ENCODE data around the gene DNAJC15.

The DNAJC15 gene

GRCh38 chr13:43129066-43129465, 105.7 kb downstream of the DNAJC15 start:
- DNase-seq, result no peak

- no peak for DNase-seq
Observed at GRCh38 chr13:43129511-43130110, 106.2 kb downstream of the DNAJC15 start.

- DNase-seq, result peak; percentile 11
Observed at GRCh38 chr13:43132257-43132656, 108.9 kb downstream of the DNAJC15 start.

GRCh38 chr13:43132911-43133310, 109.5 kb downstream of the DNAJC15 start:
- DNase-seq, result no peak

- DNase-seq, result no peak
Observed at GRCh38 chr13:43133792-43134191, 110.4 kb downstream of the DNAJC15 start.

- no peak for DNase-seq
Observed at GRCh38 chr13:43134868-43135267, 111.5 kb downstream of the DNAJC15 start.

- DNase-seq, result no peak
Observed at GRCh38 chr13:43135516-43135915, 112.1 kb downstream of the DNAJC15 start.

- no peak for DNase-seq
Observed at GRCh38 chr13:43136920-43137575, 113.7 kb downstream of the DNAJC15 start.

- DNase-seq, result no peak
Observed at GRCh38 chr13:43139211-43139610, 115.8 kb downstream of the DNAJC15 start.

GRCh38 chr13:43139921-43140320, 116.5 kb downstream of the DNAJC15 start:
- DNase-seq, result no peak

- DNase-seq, result no peak
Observed at GRCh38 chr13:43140985-43141384, 117.6 kb downstream of the DNAJC15 start.

- no peak for DNase-seq
Observed at GRCh38 chr13:43141685-43142084, 118.3 kb downstream of the DNAJC15 start.

- DNase-seq, result no peak
Observed at GRCh38 chr13:43143591-43143990, 120.2 kb downstream of the DNAJC15 start.

- DNase-seq, result no peak
Observed at GRCh38 chr13:43145534-43146196, 122.3 kb downstream of the DNAJC15 start.

- no peak for DNase-seq
Observed at GRCh38 chr13:43146400-43146799, 123.0 kb downstream of the DNAJC15 start.

- no peak for DNase-seq
Observed at GRCh38 chr13:43150369-43151207, 127.2 kb downstream of the DNAJC15 start.

GRCh38 chr13:43153436-43154090, 130.2 kb downstream of the DNAJC15 start:
- DNase-seq, result no peak

- DNase-seq, result no peak
Observed at GRCh38 chr13:43154156-43154651, 130.8 kb downstream of the DNAJC15 start.

GRCh38 chr13:43154839-43155238, 131.5 kb downstream of the DNAJC15 start:
- DNase-seq, result no peak

- no peak for DNase-seq
Observed at GRCh38 chr13:43156916-43157315, 133.5 kb downstream of the DNAJC15 start.

- no peak for DNase-seq
Observed at GRCh38 chr13:43157796-43158195, 134.4 kb downstream of the DNAJC15 start.

- DNase-seq, result no peak
Observed at GRCh38 chr13:43158516-43158915, 135.1 kb downstream of the DNAJC15 start.

GRCh38 chr13:43159026-43159461, 135.7 kb downstream of the DNAJC15 start:
- no peak for DNase-seq
